ENCODE data around the gene PRCD.

Gene PRCD

GRCh38 chr17:76535788-76536510 lies 3.9 kb upstream of the PRCD start:
- no peak for TF ChIP-seq CTCF (conservative IDR thresholded peaks at IDR 0.05; ENCODE audit: low read depth, low read length)

GRCh38 chr17:76536511-76537287 lies 3.1 kb upstream of the PRCD start:
- no peak for TF ChIP-seq CTCF (conservative IDR thresholded peaks at IDR 0.05; ENCODE audit: low read depth, low read length)
- no peak overlapping the region for H3K4me3 ChIP-seq (ENCODE audit: low read length)
- no peak for DNase-seq (ENCODE audit: low read depth)

More at GRCh38 chr17:76535788-76536510, 3.9 kb upstream of the PRCD start:
- no peak for DNase-seq (ENCODE audit: low read depth)
- no peak overlapping the region for H3K4me3 ChIP-seq (ENCODE audit: low read length)

DNA sequence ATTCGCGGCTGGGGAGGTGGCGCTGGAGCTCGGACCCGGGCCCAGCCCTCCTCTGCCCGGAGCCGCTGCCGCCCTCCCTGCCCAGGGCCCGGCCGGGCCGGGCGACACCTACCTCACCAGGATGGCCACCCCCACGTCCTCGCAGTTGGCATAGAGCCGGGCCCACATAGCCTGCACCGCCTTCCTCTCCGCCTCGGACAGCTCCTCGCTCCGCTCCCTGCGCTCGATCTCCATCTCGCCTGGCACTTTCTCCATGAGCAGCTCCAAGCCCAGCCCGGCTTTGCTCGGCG lies 2.6 kb upstream of the PRCD start:
- DNase-seq (ENCODE audit: low read depth): no peak
- no peak overlapping the region for H3K4me3 ChIP-seq (ENCODE audit: low read length)
- TF ChIP-seq CTCF (conservative IDR thresholded peaks at IDR 0.05; ENCODE audit: low read depth, low read length): no peak

DNA sequence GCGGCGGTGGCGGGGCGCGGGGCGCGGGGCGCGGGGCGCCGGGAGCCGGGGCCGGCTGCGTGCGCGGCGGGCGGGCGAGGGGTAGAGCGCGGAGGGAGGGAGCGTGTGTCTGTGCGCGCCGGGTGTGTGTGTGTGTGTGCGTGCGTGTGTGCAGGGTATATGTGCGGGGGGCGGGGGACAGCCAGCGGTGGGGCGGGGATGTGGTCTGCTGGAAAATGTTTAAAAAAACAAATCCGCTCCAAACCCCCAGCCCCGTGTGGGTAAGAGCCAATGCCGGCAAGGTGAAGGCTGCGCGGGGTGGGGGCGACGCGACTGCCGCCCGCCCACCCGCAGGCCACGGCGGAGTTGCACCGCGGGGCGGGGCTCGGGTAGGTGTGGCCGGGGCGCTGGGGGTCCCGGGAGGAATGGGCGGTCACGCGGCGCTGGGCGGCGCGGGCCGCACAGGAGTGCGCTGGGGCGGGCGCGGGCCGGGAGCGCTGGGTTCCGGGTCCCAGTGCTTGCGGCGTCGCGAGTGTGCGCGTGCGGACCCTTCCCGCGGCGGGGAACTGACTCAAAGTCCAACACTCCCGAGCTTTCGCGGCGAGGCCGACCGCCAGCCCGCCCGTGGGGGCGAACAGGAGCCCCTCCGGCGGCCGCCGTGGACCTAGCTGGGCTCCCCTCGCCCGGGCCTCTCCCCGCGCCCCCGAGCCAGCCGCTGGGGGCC lies 2.1 kb upstream of the PRCD start, which contains the start of gene CYGB:
Gene CYGB, minus strand, starts transcription at position 132 of the 703 bp plus-strand sequence. CDS start 167 bp downstream, outside the sequence.
- no peak for DNase-seq (ENCODE audit: low read depth)
- H3K4me3 ChIP-seq (ENCODE audit: low read length): peak within 1 kb of the TSS; percentile 17
- TF ChIP-seq CTCF (conservative IDR thresholded peaks at IDR 0.05; ENCODE audit: low read depth, low read length): no peak

GRCh38 chr17:76538281-76538931 lies 1.4 kb upstream of the PRCD start:
- DNase-seq (ENCODE audit: low read depth): no peak
- H3K4me3 ChIP-seq (ENCODE audit: low read length): no peak overlapping the region
- no peak for TF ChIP-seq CTCF (conservative IDR thresholded peaks at IDR 0.05; ENCODE audit: low read depth, low read length)

DNA sequence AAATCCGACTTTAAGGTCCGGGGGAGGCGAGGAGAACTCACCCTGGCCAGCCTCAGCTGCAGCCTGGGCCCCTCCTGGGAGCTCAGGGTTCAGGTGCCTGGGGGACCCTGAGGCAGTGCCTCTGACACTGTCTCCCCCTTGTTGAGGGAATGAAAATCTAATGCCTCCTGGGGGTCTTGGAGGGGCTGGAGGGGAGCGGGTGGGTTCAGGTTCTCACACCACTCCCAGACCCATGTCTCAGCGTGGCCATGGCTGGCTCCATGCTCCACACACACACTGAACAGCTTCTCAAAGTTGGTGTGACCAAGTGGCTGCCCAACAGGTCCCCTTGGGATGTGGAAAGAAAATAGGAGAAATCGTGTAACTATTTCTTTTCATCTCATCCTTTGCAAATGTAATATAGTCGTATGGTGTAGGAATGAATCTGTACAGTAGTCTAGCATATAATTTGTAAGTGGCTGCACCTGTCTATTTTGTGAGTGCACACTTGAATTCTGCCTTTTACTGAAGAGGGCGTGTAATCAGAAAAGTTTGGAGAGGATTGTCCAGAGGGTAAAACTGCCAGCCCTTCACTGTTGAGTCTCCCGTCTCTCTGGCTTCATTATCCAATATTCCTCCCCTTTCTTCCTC lies 788 bp upstream of the PRCD start:
- no peak overlapping the region for H3K4me3 ChIP-seq (ENCODE audit: low read length)
- no peak for DNase-seq (ENCODE audit: low read depth)
- no peak for TF ChIP-seq CTCF (conservative IDR thresholded peaks at IDR 0.05; ENCODE audit: low read depth, low read length)
